Skeletal muscle satellite cell (primary cell): ENCODE data around the gene ZNF184.

ENCODE experiments used
- H3K27me3 ChIP-seq: 2 replicates; pipeline ENCODE4 v1.7.0; 2013; ENCODE audit warnings: low read length; ENCODE audit not compliant: control insufficient read depth, insufficient read depth
- H3K36me3 ChIP-seq: 2 replicates; pipeline ENCODE4 v1.7.0; 2013; ENCODE audit warnings: mild to moderate bottlenecking, control low read depth, low read length; ENCODE audit not compliant: insufficient read depth
- H3K4me1 ChIP-seq: 2 replicates; pipeline ENCODE4 v1.7.0; 2013; ENCODE audit warnings: low read length; ENCODE audit not compliant: control insufficient read depth, insufficient read depth
- H3K4me2 ChIP-seq: 2 replicates; pipeline ENCODE4 v1.7.0; 2013; ENCODE audit warnings: mild to moderate bottlenecking, low read length
- H3K4me3 ChIP-seq: 2 replicates; pipeline ENCODE4 v1.7.0; 2013; ENCODE audit warnings: low read length
- H3K9ac ChIP-seq: 2 replicates; pipeline ENCODE4 v1.7.0; 2013; ENCODE audit warnings: mild to moderate bottlenecking, low read depth, low read length, moderate library complexity
- H3K9me3 ChIP-seq: replicated peaks from 2 replicates; pipeline ENCODE4 v1.7.0; 2013; ENCODE audit warnings: mild to moderate bottlenecking, control low read depth, low read length

ZNF184 gene

GRCh38 chr6:27502508-27503435, 29.9 kb upstream of the ZNF184 start:
- H3K27me3 ChIP-seq, result peaks cover 4% of the 10 kb centered on the region
- peak overlapping the region; percentile 78 for H3K4me3 ChIP-seq
- no peaks in the 10 kb centered on the region for H3K9me3 ChIP-seq
- H3K9ac ChIP-seq, result peak overlapping the region; percentile 58
- no peaks in the 10 kb centered on the region for H3K36me3 ChIP-seq
- peaks cover 5% of the 10 kb centered on the region for H3K4me1 ChIP-seq
- H3K4me2 ChIP-seq, result peak overlapping the region; percentile 89

- Histone ChIP-seq H3K4me2 (no peak overlapping the region), H3K9me3 (no peaks in the 10 kb centered on the region), H3K9ac (no peak overlapping the region), H3K4me3 (no peak overlapping the region), H3K27me3 (peaks cover 4% of the 10 kb centered on the region), H3K4me1 (peaks cover 5% of the 10 kb centered on the region), H3K36me3 (no peaks in the 10 kb centered on the region)
Observed at GRCh38 chr6:27501187-27501586, 28.3 kb upstream of the ZNF184 start.

- no peak overlapping the region for H3K4me2 ChIP-seq
- H3K9me3 ChIP-seq, result no peaks in the 10 kb centered on the region
- peaks cover 5% of the 10 kb centered on the region for H3K4me1 ChIP-seq
- H3K36me3 ChIP-seq, result no peaks in the 10 kb centered on the region
- no peak overlapping the region for H3K4me3 ChIP-seq
- H3K27me3 ChIP-seq, result peaks cover 4% of the 10 kb centered on the region
- no peak overlapping the region for H3K9ac ChIP-seq
Observed at GRCh38 chr6:27500177-27500576, 27.3 kb upstream of the ZNF184 start.

- peak overlapping the region; percentile 89 for H3K4me2 ChIP-seq
- peak overlapping the region; percentile 72 for H3K9ac ChIP-seq
- H3K4me3 ChIP-seq, result peak overlapping the region; percentile 81
- no peaks in the 10 kb centered on the region for H3K9me3 ChIP-seq
- peaks cover 4% of the 10 kb centered on the region for H3K4me1 ChIP-seq
- no peaks in the 10 kb centered on the region for H3K36me3 ChIP-seq
- H3K27me3 ChIP-seq, result no peaks in the 10 kb centered on the region
Observed at GRCh38 chr6:27495386-27496135, 22.7 kb upstream of the ZNF184 start.

- Histone ChIP-seq H3K4me3 (peak overlapping the region; percentile 81), H3K27me3 (no peaks in the 10 kb centered on the region), H3K4me1 (peaks cover 4% of the 10 kb centered on the region), H3K36me3 (no peaks in the 10 kb centered on the region), H3K4me2 (peak overlapping the region; percentile 89), H3K9me3 (no peaks in the 10 kb centered on the region), H3K9ac (peak overlapping the region; percentile 72)
Observed at GRCh38 chr6:27494987-27495385, 22.1 kb upstream of the ZNF184 start.

GRCh38 chr6:27494103-27494502, 21.2 kb upstream of the ZNF184 start:
- no peaks in the 10 kb centered on the region for H3K36me3 ChIP-seq
- H3K27me3 ChIP-seq, result no peaks in the 10 kb centered on the region
- no peak overlapping the region for H3K9ac ChIP-seq
- H3K4me3 ChIP-seq, result no peak overlapping the region
- no peaks in the 10 kb centered on the region for H3K9me3 ChIP-seq
- no peak overlapping the region for H3K4me2 ChIP-seq
- peaks cover 4% of the 10 kb centered on the region for H3K4me1 ChIP-seq

- Histone ChIP-seq H3K27me3 (no peaks in the 10 kb centered on the region), H3K9me3 (no peaks in the 10 kb centered on the region), H3K9ac (no peak overlapping the region), H3K4me2 (no peak overlapping the region), H3K4me3 (no peak overlapping the region), H3K36me3 (no peaks in the 10 kb centered on the region), H3K4me1 (peaks cover 4% of the 10 kb centered on the region)
Observed at GRCh38 chr6:27492631-27493190, 19.8 kb upstream of the ZNF184 start.

GRCh38 chr6:27479319-27480182, 6.6 kb upstream of the ZNF184 start:
- Histone ChIP-seq H3K4me3 (peak overlapping the region; percentile 72), H3K9me3 (no peaks in the 10 kb centered on the region), H3K9ac (peak overlapping the region; percentile 92), H3K36me3 (no peaks in the 10 kb centered on the region), H3K27me3 (no peaks in the 10 kb centered on the region), H3K4me2 (peak overlapping the region; percentile 86), H3K4me1 (peaks cover 9% of the 10 kb centered on the region)

- Histone ChIP-seq H3K4me1 (peaks cover 9% of the 10 kb centered on the region), H3K4me3 (peak overlapping the region; percentile 72), H3K4me2 (peak overlapping the region; percentile 86), H3K9me3 (no peaks in the 10 kb centered on the region), H3K36me3 (no peaks in the 10 kb centered on the region), H3K27me3 (no peaks in the 10 kb centered on the region), H3K9ac (peak overlapping the region; percentile 92)
Observed at GRCh38 chr6:27478706-27479318, 5.9 kb upstream of the ZNF184 start.

GRCh38 chr6:27478141-27478705, 5.3 kb upstream of the ZNF184 start:
- Histone ChIP-seq H3K9ac (peak overlapping the region; percentile 92), H3K4me1 (peaks cover 9% of the 10 kb centered on the region), H3K36me3 (no peaks in the 10 kb centered on the region), H3K4me3 (peak overlapping the region; percentile 72), H3K4me2 (peak overlapping the region; percentile 86), H3K27me3 (no peaks in the 10 kb centered on the region), H3K9me3 (no peaks in the 10 kb centered on the region)
